HG03439 (cell line): ENCODE results near the gene CCDC154.

Experiments
- ATAC-seq: cut with Tn5 transposase; IDR thresholded peaks from one replicate; pipeline ENCODE4 v1.9.1; 2021; ENCODE audit warnings: mild to moderate bottlenecking, moderate library complexity; ENCODE audit not compliant: unreplicated experiment

Gene CCDC154

DNA sequence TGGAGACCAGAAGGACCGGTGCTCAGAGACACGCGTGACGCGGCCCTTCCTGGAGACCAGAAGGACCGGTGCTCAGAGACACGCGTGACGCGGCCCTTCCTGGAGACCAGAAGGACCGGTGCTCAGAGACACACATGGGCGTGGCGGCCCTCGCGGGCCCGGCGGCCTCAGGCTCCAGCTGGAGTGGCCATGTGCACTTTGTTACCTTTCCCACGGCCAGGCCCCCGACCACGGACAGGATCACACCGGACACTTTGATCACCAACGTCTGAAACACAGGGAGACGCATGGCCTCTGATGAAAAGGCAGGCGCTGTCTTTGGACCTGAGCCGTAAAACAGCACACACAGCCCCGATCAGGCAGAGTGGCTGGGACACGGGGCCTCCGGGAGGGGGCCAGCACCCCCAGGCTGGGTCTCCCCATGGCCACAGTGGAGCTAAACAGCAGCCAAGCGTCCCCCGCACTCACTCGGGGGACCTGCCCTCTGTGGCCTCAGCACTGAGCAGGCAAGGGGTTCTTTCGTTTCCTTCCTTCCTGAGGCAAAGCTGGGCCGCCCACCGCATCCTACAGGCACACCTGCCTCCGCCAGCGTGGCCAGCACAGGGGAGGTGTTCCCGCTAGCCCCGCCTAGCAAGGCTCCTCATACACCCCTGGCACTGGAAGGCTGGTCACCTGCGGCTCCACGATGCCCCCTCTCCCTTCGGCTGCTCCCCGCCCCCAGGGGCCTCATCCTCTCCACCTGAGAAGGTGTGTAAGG, 13.3 kb upstream of the CCDC154 start:
- ATAC-seq = no peak

DNA sequence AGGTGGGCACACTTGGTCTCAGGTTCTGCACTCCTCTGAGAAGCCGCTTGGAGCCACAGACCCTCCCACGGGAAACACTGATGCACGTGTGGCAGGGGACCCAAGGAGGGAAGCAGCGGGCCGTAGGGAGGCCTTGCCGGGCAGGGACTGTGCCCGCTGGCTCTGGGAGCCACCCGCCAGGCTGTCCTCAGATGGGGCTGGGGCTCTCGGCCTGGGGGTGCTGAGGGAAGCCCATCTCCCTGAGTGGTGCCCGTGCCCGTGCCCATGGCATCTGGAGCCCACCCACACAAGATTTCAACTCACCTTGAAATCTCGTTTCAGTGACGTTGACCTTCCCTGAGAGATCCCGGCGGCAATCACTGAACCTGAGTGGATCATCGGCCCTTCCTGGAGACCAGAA, 12.6 kb upstream of the CCDC154 start:
- ATAC-seq = no peak

DNA sequence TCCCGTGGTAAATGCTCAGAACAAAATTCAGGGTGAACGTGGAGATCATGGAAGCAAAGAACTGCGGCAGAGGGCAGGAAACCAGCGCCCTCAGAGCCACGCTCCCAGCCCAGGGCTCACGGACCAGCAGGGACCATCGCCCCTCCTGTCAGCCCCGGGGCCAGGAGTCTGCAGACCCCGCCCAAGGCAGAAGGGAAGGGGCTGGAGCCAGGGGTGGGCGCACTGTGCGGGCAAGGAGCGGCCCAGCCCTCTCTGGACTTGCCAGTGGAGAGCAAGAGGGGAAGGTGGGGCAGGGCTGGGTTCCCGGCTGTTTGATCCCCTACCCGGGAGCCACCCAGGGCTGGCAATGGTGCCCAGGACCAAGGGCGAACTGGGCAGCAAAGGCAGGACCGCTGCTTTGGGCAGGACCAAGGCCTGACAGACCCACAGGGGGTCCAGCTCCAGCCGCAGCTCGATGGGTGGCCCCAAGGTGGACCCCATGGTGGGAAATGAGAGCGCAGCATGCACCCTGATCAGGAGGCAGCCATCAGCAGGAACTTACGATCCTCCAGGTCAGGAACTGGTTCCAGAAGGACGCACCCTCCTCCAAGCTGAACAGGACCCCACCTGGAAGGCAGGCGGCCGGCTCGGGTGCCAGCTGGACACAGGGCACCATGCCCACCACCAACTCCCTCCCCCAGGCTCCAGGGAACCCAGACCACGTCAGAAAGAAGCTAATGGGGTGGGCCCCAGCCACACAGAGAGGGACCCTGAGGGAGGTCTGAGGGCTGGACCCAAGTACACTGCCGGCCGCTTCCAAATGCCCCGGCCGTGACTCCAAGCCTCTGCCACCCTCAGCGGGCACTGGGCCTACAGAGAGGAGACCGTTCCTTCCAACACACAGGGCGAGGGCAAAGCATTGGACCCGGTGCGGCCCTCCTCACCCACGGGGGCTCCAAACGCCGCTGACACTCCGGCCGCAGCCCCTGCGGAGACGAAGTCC, 11.1 kb upstream of the CCDC154 start:
- ATAC-seq = no peak

DNA sequence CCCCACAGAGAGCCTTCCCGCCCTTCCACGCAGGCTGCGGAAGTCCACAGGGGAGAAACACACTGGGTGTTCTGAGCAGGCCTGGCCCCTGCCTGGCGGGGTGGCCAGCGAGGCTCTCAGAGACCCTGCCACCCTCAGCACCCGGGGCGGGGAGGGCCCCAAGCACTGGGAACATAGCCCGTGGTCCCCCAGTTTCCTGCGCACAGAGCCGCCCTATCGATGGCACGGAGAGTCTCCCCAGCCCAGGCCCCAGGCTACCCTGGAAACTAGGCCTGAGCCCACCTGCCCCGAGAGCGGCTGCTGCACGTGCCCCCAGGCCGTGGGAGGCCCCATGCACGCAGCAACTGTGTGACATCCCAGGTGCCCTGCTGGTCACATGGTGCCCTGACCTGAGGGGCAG, 10.2 kb upstream of the CCDC154 start:
- ATAC-seq = no peak

DNA sequence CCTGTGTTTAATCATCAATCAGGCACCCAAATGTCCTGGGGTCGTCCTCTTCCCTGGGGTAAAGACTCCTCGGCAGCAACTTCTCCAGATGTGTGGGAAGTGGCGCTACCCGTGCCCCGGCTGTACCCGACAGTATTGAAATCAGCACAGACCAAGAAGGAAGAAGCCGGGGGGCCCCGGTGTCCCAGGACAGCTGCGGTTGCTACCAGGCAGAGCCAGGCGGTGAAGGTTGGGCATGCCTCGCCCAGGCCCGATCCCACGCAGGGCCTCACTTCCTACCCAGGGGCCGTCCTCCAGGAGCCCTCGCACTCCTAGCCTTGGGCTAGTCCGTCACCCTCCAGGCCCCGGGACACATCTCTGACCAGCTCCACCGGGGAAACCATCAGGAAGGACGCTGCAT, 9.0 kb upstream of the CCDC154 start:
- ATAC-seq = no peak

DNA sequence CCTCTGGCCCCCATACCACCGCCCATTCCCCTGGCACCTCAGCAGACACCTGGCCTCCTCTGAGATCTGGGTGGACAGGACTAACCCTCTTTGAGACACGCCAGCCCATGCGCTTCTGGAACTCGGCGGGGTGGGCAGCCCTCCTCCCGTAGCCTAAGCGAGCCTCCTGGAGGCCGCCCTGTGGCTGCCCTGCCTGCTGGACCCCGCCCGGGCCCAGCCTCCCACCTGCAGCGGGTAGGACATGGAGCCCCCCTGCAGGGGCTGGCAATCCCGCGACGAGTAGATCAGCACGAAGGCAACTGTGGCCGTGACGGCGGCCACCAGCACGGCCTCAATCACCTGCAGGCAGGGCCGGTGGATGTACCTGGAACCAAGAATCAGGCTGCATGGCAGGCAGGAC, 8.2 kb upstream of the CCDC154 start:
- ATAC-seq = no peak

DNA sequence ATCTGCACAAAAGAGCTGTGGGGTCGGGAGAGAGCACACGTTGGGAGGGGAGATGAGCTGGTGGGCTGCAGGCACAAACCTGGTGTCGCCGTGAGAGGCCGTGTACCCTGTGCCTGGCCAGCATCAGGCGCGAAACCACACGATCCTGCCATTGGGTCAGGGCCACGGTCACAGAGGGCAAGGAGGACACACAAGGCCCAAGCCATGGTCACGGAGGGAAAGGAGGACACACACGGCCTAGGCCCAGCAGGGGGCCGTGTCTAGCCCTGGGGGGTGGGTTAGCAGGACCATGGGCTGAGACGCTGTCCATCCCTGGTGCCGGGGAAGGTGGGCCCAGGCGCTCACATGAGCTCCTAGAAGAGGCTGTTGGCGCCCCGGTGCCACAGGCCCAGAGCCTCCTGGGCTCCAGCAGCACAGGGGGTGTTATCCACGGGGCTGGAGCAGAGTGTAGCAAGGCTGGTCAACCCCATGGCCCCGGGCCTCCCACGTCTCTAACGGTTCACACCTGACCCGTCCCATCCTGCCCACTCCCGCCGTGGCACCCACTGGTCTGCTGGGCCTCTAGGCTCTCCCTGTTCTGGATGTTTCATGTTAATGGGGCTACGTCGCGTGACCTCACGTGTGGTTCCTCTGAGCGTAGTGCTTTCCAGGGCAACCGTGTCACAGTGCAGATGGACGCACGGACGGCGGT, 7.5 kb upstream of the CCDC154 start:
- ATAC-seq = no peak

DNA sequence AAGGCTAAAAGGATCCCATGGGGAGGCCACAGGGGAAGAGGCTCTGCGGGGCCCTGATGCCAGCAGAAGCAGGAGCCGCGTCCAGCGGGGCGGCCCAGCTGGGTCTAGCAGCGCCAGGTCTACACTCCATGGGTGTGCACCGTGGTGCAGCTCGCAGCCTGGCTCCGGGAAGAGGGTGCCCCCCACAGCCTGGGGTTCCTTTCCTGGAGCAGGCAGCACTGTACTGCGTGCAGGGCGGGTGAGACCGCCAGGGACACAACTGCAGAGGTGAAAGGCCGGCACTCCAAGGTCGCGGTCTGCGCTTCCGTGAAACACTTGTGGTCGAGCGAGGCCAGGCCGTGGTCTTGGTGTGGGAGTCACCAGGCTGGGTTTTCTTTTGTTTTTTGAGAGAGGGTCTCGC, 6.5 kb upstream of the CCDC154 start:
- no peak for ATAC-seq

DNA sequence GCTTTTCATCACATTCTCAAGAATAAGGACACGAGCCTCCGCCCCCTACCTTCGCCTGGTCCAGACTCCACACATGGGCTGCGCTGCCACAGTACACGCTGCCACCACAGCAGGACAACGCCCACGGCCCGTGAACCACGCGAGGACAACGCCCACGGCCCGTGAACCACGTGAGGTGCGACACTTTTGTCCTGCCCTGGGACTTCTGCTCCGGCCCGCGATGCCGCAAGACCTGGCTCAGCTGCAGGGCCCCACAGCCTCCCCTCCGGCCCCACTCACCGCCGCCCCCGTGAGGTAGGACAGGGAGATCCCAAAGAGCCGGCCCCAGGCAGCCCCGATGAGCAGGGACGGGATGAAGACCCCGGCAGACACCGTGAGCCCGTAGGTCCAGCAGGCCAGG, 5.9 kb upstream of the CCDC154 start:
- no peak for ATAC-seq

DNA sequence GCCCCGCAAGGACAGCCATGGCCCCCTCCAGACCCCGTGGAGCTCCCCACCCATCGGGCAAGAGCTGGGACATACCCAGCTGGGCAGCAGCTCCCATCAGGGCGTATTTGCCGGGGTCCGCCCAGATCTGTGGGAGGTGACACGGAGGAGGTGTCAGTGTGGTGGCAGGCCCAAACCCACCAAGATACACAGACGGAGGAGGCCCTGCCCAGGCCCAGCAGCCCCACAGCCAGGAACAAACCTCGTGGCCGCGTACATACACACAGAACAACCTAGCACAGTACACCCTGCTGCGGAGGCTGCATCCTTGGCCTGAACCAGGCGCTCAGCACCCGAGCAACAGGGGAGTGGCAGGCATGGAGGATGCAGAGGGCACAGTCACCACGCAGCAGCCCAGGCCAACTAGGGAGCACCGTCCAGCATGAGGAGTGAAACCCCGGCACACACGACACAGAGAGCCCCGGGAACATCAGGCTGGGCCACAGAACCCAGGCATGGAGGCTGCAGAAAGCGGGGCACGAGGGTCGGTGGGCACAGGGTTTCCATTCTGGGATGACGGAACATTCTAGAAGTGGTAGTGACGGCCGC, 4.9 kb upstream of the CCDC154 start:
- no peak for ATAC-seq

DNA sequence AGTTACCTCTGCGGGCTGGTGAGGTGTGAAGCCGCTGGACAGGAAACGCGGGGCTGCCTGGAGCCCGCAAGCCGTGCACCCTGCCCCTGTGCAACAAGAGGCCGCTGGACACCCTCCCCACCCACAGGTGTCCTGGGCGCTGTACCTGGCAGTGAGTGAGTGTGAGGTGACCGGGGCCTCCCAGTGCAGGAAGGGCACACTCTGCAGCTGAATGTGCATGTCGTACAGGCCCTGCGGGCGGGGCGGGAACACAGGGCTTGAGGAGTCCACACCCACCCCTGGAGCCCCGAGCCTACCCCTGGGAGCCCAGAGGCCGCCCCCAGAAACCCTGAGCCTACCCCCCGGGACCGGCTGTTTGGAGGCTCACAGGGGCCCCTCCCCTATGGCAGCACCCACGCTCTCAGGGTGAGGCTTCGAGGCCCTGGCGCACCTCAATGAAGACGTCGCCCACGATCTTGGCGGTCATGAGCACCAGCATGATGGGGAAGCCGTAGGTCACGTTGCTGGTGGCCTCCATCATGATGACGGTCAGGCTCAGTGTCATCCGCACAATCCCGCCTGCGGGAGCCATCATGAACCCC, 4.3 kb upstream of the CCDC154 start:
- no peak for ATAC-seq

DNA sequence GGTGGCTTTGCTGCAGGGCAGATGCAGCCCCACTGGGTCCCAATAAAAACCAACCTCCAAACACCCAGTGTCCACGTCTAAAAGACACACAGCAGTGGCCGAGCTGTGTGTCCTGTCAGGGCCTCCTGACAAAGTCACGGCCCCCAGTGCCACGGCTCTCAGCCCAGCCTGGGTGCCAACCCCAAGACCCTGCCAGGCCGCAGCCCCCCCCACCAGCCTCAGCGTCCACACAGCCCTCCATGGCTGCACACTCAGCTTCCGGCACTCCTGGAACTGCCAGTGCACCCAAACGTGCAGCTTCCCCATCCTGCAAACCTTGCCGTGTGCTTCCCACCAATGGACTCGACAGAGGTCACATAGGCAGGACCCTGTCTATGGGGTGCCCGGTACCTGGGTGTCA, 3.6 kb upstream of the CCDC154 start:
- ATAC-seq = no peak

DNA sequence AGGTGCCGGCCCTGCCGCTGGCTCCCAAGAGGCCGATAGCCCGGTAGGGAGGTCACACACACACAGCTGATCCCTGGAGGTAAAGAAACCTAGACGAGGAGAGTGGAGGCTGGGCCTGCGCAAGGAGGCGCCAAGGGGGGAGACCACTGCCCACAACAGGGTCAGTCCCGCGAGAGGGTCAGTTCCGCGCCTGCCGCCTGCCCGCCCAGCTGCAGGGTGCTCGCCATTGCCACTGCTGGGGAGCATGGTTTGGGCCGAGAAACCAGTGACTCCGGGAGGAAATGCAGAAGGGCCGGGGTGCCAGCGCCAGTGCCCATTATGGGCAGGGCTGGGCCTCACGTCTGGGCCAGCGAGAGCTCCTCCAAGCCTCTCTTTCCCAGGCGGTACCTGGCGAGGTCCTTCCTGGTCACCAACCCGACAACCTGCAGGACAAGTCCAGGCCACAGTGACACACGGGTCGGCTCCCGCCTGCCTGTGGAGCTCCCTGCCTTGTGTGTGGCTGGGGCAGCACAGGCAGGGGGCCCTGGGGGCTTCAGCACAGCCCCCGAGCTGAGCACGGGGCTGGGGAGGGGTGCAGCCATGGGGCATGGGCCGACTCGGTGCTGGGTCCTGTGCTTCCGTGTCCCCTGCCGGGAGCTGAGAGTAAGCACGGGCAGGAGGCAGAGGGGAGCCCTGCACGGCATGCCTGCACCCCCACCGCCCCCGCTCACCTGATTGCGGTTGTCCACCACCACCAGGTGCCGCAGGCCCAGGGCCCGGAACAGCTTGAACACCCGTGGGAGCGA, 2.1 kb upstream of the CCDC154 start:
- ATAC-seq = no peak

DNA sequence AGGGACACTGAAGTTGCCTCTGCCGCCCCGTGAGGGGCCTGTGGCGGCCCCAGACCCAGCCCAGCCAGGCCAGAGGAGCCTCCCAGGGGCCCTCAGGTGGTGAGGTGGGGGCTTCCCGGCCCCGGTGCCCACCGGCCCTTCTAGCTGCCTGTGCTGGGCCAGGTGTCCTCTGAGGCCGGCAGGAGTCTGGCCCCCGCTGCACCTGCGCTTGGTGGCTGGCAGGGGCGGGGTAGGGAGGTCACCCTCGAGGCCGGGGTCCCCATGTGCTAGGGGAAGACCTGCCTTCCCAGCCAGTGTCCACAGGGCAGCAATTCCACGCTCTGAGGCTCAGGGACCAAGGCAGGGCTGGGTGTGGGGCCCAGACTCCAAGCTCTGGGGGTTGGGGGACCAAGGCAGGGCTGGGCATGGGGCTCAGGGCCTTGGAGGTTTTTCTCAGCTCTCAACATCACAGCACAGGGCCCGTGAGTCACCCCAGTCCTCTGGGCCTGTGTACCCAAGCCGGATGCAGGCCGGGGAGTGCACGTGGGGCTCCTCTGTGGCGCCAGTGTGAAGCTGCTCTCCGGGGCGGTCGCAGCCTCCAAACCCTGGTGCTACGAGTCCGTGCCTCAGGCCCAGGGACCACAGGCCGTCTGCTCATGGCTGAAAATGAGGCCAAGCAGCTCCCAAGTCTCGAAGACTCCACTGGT, 1.3 kb upstream of the CCDC154 start:
- ATAC-seq = no peak

DNA sequence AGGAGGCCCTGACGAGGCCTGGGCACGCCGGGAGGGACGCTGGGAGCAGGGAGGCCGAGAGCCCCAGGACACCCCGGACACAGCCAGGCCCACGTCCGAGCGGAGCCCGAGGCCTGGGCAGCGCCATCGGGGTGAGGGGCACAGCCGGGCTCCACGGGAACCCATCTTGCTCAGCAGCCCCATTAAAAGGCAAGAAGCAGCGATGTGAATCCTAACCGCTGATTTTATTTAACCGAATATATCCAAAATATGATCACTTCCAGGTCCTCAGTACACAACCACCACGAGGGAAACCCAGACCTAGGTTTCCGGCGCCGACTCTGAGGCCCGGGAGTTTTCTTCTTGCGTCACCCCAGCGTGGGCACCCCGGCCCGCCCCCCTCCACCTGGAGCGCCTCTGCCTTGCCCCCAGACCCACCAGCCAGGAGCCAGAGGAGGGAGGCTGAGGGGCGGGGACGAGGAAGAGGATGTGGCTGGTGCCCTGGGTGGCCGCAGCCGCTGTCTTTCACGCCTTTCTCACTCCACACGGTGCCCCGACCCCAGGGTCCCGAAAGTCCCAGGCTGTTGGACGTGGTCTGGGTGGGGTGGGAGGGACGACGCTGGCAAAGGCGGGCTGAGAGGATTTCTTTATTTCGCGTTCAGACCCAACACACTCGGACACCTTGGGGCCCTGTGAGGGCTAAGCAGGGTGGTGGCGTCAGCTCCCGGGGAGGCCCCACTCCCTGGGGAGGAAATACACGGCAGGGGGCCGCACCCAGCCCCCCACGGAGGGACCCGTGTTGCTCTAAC, 568 bp upstream of the CCDC154 start:
- ATAC-seq = no peak

DNA sequence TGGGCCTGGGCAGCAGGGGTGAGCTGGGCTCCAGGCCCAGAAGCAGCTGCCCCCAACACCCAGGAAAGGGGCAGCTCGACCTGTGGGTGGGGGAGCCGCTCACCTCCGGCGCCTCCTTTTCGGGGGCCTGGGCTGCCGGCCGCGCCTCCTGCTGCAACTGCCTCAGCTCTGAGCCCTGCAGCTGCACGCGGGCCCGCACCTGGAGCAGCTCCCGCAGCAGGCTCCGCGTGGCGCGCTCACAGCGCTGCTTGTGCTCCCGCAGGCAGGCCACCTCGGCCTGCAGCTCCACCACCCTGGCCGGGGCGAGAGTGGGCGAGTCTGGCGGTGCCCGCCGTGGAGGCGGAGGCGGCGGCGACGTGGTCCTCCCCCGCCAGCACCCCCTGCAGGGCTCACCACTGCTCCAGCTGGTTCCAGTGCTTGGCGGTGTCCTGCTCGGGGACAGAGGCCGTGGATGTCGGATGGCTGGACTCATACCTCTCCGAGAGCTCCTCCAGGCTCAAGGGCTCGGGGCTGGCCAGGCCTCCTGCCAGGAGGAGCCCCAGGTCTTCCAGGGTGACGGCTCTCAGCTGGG, 868 bp downstream of the CCDC154 start:
- ATAC-seq = no peak

DNA sequence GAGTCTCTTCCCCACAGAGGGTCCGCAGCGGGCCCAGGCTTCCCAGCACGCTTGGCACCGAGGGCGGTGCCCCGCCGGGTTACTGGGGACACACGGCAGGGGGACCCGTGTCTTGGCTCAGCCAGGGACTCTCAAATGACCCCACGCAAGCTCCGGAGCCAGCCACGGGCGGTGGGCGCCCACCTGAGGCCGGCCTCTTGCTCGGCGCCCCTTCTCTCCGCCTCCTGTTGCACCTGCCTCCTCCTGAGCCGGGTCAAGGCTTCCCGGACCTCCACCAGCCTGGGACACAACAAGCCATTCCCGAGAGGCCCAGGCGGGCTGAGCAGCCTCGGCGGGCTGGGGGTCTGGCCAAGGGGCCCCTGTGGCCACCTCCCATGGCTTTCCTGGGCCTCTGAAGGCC, 1.7 kb downstream of the CCDC154 start:
- ATAC-seq = no peak

DNA sequence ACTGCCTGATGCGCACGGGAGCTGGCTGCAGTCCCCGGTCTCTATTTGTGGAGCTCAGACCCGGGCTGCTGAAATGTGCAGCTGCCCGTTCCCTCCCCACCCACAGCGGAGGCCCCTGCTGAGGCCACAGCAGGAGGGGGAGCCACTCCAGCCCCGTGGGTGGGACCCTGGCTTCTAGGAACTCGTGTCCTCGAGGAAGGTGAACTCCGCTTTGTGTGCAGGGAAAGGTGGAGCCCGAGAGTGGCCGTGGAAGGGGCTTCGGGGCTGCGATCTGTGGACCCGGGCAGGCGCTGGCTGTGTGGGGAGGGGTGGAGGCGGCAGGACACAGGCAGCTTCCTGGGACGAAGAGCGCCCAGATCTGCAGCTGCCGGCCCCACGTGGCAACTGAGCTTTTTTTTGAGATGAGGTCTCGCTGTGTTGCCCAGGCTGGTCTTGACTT, 2.9 kb downstream of the CCDC154 start:
- ATAC-seq = no peak
